GM11168 (cell line): Measurements from ENCODE around the gene ARID5A.
"Not testable (repeated sequence)": the region's sequence is repeated elsewhere in the genome, so short reads cannot be mapped to it uniquely, and the experiment has no call there.

ENCODE experiments used
- in situ Hi-C: fragments of 300-500 bp; cut with MboI; formaldehyde crosslinking; loops from one replicate; pipeline ENCODE4 v1.12.0; 2022; ENCODE audit warnings: low sequenced_read_pairs; ENCODE audit not compliant: unreplicated experiment

The ARID5A gene, protein sequence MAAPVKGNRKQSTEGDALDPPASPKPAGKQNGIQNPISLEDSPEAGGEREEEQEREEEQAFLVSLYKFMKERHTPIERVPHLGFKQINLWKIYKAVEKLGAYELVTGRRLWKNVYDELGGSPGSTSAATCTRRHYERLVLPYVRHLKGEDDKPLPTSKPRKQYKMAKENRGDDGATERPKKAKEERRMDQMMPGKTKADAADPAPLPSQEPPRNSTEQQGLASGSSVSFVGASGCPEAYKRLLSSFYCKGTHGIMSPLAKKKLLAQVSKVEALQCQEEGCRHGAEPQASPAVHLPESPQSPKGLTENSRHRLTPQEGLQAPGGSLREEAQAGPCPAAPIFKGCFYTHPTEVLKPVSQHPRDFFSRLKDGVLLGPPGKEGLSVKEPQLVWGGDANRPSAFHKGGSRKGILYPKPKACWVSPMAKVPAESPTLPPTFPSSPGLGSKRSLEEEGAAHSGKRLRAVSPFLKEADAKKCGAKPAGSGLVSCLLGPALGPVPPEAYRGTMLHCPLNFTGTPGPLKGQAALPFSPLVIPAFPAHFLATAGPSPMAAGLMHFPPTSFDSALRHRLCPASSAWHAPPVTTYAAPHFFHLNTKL

DNA sequence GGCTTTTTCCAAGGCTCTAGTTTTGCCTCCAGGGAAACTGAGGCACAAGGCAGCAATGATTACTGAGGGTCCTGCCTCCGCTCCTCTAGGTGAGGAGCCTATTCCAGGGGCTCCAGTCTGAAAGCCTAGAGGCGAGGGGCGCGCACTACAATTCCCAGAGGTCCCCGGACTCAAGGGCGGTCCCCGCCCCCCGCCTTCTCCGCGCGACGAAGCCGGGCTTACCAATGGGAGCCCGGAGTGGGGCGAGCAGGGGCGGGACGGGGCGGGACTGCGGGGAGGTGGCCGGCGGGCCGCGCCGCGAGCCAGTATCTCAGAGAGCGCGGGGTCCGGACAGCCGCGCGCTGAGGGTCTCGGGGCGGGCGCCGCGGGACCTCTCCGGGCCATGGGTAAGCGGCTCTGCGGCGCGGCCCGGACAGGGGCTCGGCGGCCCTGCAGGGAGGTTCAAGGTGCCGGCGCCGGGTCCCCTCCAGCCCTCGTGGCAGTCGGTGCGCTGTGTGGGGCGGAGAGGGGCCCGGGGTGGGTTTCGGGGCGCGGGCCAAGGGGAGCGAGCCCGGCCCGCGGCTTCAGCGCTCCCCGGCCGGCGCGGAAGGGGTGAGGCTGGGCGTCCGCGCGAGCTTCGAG lies at the start of gene ARID5A:
ARID5A (plus strand) TSS at position 308 of the 621 bp plus-strand sequence; CDS start at position 383, 75 bp downstream.
- in situ Hi-C loops, result no loop called here

DNA sequence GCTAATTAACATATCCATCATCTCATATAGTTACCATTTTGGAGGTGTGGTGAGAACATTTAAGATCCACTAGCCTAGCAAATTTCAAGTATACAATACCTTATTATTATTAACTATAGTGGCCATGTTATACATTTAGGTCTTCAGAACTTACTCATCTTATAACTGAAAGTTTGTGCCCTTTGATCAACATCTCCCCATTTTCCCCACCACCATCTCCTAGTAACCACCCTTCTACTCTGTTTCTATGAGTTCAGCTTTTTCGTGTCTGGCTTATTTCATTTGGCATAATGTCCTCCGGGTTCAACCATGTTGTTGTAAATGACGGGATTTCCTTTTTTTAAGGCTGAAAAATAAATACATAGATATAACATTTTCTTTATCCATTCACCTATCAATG lies 47.3 kb upstream of the ARID5A start:
- in situ Hi-C loops, result no loop called here

DNA sequence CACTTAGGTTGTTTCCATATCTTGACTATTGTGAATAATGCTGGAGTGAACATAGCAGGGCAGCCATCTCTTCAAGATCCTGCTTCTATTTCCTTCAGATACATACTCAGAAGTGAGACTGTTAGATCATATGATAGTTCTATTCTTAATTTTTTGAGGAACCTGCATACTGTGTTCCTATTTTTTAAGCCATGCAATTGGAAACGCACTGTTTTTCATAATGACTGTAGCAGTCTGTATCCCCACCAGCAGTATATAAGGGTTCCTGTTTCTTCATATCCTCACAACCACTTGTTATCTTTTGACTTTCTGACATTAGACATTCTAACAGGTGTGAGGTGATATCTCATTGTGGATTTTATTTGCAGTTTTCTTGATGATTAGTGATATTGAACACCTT lies 46.9 kb upstream of the ARID5A start:
- in situ Hi-C loops, result no loop called here

DNA sequence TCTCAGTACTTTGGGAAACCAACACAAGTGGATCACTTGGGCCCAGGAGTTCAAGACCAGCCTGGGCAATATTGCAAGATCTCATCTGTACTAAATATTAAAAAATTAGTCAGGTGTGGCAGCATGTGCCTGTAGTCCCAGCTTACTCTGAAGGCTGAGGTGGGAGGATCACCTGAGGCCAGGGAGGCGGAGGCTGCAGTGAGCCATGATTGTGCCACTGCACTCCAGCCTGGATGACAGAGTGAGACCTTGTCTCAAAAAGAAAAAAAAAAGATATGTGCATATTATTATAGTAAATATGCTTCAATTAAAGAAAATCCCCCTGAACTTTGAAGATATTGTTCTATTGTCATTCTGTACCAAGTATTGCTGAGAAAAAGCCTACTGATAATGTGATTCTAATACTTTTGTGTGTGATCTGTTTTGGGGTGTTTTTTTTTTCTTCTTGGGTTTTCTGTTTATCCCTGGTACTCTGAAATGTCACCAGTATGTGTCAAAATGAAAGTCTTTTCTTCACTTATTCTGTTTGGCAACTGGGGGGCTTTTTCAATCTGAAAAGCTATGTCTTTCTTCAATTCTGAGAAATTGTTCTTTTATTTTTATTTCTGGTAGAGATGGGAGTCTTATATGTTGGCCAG lies 44.6 kb upstream of the ARID5A start:
- in situ Hi-C loops, result no loop called here

DNA sequence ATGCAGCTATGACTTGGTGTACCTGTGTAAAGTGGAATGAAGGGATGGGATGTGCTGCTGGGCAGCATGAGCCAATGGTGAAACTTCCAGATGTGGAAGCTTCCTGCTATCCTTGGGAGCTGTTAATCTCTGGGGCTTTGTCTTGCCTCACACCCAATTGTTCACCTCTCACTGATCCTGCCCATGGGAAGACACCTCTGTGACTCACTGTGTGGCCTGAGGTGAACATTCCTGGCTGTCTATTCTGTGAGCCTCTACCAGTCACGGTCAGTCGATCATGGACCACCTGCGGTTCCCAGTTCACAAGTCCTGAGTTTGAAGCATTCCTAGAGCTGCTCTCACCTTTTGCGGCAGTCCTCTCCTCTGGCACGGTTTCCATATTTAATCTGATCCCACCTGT lies 43.5 kb upstream of the ARID5A start:
- in situ Hi-C loops, result no loop called here

DNA sequence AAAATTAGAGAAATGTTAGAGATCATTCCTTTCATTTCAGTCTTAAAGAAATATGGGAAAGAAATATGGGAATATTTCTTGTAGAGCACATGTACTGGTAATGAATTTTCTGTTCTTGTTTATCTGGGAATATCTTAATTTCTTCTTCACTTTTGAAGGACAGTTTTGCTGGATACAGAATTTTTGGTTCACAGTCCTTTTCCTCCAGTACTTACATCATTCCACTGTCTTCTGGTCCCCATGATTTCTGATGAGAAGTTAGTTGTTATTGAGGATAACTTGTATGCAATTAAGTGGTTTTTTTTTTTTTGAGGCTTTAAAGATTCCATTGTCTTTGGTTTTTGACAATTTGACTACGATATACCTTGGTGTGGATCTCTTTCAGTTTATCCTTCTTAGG lies 42.4 kb upstream of the ARID5A start:
- in situ Hi-C loops, result no loop called here

DNA sequence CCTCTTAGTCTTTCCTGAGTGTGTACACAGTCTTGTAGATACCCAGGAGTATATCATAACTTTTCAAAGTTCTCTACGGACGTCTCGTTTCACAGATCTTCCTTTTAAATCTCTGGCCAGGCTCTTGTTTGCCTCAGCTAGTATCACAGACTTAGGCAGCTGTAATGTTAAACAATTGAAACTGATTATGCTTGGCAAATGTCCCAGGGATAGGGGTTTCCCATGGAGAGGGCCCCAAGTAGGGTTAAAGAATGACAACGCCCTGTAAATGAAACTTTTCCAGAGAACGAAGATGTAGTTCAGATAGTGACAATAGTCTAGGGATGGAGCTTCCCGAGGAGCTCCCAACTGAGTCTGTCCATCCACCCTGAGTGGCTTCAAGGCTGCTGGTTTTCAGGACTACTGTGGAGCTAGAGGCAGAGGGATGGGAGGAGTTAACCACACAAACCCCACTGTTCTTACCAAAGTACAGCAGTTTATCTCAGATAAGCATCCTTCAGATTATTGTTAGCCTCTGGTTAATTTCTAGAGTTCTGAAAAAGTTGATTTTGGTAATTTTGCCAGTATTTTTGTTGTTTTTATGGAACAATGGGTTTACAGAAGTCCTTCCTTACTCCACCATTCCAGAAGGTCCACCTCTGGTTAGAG lies 40.4 kb upstream of the ARID5A start:
- in situ Hi-C loops, result no loop called here

DNA sequence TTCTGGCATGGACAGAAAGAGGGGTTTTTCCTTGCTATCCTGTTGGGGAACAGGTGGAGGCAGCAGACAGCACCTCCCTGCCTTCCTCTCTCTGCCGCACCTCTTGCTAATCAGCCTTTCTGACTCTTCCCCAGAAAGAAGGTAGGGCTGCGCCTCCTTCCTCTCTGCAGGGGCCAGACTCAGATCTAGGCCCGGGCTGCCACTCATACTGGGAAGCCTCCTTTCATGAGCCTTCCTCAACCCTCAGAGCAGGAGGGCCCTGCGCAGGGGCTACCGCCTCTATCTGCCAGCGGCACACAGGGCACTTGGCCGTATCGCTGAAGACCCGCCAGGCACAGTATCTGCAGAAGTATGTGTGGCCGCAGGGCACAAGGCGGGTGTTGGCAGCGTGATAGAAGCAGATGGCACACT lies 38.5 kb upstream of the ARID5A start:
- in situ Hi-C loops, result no loop called here

DNA sequence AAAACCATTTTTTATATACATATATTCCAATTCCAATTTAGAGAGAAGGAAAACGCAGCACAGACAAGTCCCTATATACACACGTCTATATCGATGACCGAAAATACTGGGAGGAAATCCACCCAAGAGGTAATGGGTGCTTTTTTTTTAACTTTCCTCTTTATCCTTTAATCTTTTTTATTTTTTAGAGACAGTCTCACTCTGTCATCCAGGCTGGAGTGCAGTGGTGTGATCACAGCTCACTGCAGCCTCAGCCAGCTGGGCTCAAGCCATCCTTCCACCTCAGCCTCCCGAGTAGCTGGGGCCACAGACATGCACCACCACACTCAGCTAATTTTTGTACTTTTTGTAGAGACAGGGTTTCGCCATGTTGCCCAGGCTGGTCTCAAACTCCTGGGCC lies 37.9 kb upstream of the ARID5A start:
- in situ Hi-C loops, result not testable (repeated sequence)

DNA sequence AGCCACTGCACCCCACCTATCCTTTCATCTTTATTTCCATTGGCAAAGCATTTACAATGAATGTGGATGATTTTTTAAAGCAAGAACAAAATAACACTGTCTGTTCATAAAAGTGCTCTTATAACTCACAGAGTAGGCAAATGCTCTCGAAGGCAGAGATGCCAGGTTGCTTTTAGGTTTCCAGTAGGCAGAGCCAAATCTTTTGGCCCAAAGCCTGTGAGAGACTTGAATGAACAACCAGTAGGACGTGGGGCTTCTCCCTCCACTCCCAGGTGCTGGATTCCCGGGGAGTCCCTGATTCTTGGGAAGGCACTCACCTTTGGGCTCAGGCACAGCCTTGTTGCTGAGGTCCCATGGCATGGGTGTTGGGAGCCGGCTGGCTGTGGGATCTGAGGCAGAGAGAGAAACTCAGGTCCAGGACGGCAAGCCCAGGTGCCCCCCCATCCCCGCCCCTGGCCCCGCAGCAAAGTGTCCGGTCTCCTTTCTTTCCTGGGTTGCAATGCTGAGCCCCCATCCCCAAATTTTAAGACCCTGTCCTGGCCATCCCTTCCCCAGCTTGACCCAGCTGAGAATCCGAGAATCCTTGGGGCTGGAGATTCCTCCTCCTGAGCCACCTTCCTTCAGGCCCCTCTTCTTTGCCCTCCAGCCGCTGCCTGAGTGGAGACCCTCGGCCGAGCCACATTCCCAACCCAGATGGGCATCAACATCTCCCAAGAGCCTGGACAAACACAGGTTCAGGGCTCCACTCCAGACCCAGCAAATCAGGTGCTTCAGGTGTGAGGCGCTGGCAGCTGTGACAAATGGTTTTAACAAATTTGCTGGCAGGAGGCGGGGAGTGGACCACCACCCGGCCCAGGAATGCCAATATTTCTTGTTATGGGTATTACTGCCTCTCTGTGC lies 37.2 kb upstream of the ARID5A start:
- in situ Hi-C loops, result no loop called here

DNA sequence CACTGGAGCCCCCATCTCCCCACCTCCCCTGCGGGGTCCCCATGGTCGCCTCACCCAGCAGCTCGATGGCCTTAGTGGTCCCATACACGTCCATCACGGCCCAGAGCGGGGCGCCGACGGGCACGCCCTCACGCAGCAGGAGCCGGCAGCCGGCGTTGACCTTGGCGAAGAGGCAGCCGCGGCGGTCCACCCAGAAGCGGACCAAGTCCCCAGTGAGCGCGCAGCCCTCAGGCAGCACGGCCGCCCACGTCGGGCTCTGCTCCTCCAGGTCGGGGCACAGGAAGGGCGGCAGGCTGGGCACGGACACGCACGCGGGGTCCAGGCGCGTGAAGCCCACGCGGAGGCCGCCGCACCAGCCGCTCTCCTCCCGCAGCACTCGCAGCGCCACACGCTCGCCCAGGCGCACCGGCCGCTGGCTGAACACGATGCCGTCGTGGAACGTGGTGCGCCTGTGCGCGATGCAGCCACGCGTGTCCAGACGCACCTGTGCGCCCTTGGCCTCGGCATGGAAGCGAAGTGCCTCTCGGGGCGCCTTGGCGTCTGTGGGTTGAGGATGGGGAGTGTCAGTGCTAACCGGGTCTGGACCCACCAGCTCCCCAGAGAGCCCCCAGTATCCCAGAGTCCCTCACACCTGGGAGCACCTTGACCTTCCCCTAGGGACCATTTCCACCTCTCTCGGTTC lies 36.0 kb upstream of the ARID5A start:
- in situ Hi-C loops, result no loop called here

DNA sequence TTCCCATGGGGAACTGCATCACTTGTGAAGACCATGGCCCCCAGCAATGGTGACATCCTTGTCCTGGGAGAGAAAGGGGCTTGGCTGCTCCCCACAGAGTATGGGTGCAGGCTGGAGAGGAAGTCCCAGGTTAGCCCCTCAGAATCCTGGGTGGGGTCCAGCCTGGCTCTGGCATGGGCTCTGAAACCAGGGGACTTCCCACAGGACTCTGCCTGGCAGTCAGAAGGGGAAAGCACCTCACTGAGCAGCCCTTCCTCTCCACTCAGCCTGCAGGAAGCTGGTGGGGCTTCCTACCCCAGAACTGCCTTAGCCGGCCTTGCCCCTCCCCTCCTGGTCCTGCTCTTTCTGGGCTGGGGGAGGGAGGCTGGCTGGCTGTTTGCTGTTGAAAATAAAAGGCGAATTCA lies 35.1 kb upstream of the ARID5A start:
- in situ Hi-C loops, result no loop called here

DNA sequence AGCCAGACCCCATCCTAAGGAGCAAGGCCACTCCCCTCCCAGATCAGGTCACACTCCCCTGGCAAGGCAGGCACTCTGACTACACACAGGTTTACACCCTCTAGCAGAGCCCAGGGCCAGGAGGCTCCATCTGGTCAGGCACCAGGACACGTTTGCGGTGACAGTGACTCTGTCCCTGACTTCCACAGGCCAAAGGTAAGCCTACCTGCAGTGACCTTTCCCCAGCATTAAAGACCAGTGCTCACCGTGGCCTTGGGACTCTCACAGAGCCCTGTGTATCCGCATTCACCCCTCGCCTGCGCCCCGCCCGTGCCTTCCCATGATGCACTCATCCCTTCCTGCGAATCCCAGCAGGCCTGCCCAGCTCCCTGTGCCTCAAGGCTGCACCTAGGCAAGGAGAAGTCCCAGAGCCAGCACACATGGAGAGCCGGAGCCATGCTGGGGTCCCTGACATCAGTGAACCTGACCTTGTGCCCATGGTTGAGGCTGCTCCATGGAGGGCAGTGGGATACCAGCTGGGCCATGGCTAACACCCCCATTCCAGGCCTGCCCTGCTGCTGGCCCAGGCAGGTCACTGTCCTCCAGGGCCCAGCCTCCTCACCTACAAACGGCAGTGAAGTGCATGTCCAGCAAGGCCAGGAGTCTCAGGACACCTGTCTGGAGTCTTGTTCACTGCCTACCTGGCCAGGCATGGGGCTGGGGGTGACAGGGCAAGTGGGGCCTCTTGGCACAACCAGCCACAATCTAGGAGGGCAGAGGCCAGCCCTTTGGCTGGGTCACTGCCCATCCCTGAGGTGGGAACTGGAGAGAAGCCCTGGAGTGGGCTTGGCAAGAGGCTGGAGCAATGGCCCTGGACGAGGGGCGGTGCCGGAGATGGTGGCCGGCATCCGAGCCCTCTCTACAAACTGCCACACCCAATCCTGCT lies 34.4 kb upstream of the ARID5A start:
- in situ Hi-C loops, result no loop called here

DNA sequence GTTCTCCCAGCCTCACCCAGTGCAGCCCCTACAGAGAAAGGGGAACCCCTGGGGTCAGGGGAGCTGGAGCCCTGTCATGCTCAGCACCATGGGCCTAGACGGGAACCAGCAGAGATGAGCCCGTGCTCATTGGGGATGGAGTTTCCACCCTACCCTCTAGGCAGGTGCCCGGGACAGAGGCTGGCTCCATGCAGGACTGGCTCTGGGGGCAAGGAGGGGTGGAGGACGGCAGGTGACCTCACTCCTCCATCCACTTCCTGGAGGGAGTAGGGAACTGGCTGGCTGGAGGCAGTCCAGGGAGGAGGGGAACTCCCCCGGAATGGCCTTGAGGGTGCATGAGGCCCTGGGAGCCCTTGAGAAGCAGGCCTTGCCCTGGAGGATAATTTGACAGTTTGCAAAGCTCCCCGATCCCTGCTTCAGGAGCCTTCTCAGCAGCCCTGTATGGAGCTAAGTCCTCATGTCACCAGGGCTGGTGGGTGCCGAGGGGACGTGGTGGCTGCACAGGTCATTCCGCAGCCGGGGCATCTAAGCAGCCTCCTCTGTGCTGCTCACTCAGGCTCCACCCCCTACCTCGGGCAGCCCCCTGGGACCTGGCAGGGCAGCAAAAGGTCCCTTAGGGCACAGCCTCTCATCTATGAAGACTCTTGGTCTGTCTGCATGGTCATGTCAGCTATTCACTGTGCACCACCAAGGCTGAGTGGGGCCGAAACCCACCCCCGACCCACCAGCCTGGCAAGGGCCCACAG lies 33.5 kb upstream of the ARID5A start:
- in situ Hi-C loops, result no loop called here

DNA sequence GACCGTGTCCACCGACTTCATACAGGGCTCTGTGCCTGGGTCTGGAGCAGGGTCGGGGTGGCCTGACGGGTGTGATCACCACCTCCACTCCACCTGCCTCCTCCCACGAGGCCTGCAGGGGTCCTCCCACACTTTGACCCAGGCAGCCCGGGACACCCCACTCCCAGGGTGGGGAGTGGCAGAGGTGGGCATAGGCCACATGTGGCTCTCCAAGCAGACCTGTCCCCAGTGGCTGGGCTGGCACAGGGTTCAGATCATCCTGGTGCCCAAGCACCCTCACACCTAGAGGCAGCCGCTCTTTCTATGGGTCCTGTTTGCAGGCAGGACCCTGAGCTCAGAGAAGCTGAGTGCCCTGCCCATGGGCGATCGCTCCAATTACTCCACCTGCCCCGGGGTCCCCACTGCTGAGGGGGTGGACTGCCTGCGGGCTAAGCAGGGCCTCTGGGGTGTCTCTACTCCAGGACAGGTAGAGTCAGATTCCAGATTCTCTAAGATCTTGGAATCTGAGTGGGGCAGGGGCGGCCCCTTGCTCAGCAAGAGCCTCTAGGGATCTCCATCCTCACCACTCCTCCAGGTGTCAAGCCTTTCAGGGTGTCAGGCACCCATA lies 32.8 kb upstream of the ARID5A start:
- in situ Hi-C loops, result no loop called here

DNA sequence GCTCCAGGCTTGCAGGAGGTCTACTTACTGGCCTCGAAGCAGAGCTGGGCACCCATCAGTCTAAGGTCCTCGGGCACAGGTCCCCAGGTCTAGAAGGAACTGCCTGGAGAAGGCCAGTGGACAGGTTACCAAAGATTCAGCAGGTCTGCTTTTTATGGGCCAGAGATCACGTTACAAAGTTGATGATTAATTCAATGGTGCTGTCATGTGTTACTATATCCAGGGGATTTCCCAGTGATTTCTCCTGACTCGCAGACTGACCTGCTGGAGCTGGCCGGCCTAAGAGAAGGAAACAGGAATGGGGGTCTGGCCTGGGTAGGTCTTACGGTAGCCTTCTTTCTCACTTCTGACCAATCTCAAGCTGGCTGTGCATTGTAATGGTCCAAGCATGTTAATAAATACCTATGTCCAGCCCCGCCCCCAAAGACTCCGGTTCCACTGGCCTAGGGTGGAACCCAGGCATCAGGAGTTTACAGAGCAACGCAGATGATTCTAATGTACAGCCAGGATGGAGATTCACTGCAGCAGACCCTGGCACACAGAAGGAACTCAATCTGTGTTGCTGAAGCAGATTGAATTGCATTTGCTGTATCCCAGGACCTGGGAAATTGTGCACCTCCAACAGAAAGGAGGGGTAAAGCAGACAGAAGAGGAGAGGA lies 31.2 kb upstream of the ARID5A start, which contains the start of gene NEURL3:
NEURL3 (minus strand) TSS at position 127 of the 659 bp plus-strand sequence; CDS start at position 56, 71 bp downstream.
- in situ Hi-C loops, result loop anchor here (5.0 kb wide), 1 partner anchor 98 kb away; no protein-coding TSS in a partner anchor
